Measurements from ENCODE around the gene NMUR1. TPM values are rescaled to one million over a fixed set of nuclear protein-coding genes. Genes with fewer than 3 reads are reported as not detected.

The NMUR1 gene
- polyA plus RNA-seq, 1 donor (not counting 4 experiments of a cell fraction or from before 2014, with no cell fraction given) = not detected

- Histone ChIP-seq H4K20me1 (ENCODE audit: control insufficient read depth, extremely low read depth, insufficient read depth, low read length) (no peaks in the 10 kb centered on the region), H3K4me2 (ENCODE audit: control insufficient read depth, extremely low read depth, insufficient read depth, low read depth, low read length) (no peak overlapping the region)
- dilution Hi-C loops (cut with MboI; ENCODE audit: extremely low pct_ligation_motif_present, low sequenced_read_pairs) = no loop called here
Observed at GRCh38 chr2:231565887-231566594, 35.8 kb upstream of the NMUR1 start.

GRCh38 chr2:231563378-231563961 is 33.2 kb upstream of the NMUR1 start:
- no peak overlapping the region for H3K4me3 ChIP-seq (ENCODE audit: control insufficient read depth in 2 of 3, extremely low read depth in 1 of 3, insufficient read depth in 2 of 3, low read depth in 1 of 3, low read length in 3 of 3)
- TF ChIP-seq CTCF (optimal IDR thresholded peaks at IDR 0.05 in 1 of 3, IDR thresholded peaks at IDR 0.05 in 1 of 3, conservative IDR thresholded peaks at IDR 0.05 in 1 of 3; ENCODE audit: extremely low read depth in 1 of 3, insufficient read depth in 2 of 3, low read length in 3 of 3) (peak; percentile 70 to 93 (median 88)), EZH2 (IDR thresholded peaks at IDR 0.05; ENCODE audit: low read length) (no peak)
- H3K4me1 ChIP-seq (ENCODE audit: control insufficient read depth, extremely low read depth, insufficient read depth, low read length) = no peaks in the 10 kb centered on the region
- H3K27me3 ChIP-seq (ENCODE audit: control insufficient read depth, extremely low read depth, insufficient read depth, low read length) = no peaks in the 10 kb centered on the region
- FAIRE-seq = peak; percentile 89
- no peak overlapping the region for H3K9ac ChIP-seq (ENCODE audit: control insufficient read depth, extremely low read depth, insufficient read depth, low read length)
- H2AFZ ChIP-seq (ENCODE audit: control insufficient read depth, low read length) = no peak overlapping the region
- no peaks in the 10 kb centered on the region for H3K79me2 ChIP-seq (ENCODE audit: control insufficient read depth, insufficient read depth, low read length)
- no peaks in the 10 kb centered on the region for H3K36me3 ChIP-seq (ENCODE audit: control insufficient read depth in 2 of 2, extremely low read depth in 1 of 2, insufficient read depth in 2 of 2, low read length in 2 of 2)
- H3K9me1 ChIP-seq (ENCODE audit: control insufficient read depth, extremely low read depth, insufficient read depth, low read length) = no peaks in the 10 kb centered on the region
- H4K20me1 ChIP-seq (ENCODE audit: control insufficient read depth, extremely low read depth, insufficient read depth, low read length) = no peaks in the 10 kb centered on the region
- no peak overlapping the region for H3K27ac ChIP-seq (ENCODE audit: control insufficient read depth, insufficient read depth, low read length)
- H3K4me2 ChIP-seq (ENCODE audit: control insufficient read depth, extremely low read depth, insufficient read depth, low read depth, low read length) = no peak overlapping the region
- dilution Hi-C loops (cut with MboI; ENCODE audit: extremely low pct_ligation_motif_present, low sequenced_read_pairs) = no loop called here
- H3K9me3 ChIP-seq (ENCODE audit: control insufficient read depth, low read depth, low read length) = no peaks in the 10 kb centered on the region
- peak; percentile 28 for DNase-seq (ENCODE audit: low read depth, low spot score)

More at GRCh38 chr2:231565887-231566594, 35.8 kb upstream of the NMUR1 start:
- DNase-seq (ENCODE audit: low read depth, low spot score) = no peak
- H3K79me2 ChIP-seq (ENCODE audit: control insufficient read depth, insufficient read depth, low read length) = no peaks in the 10 kb centered on the region
- no peaks in the 10 kb centered on the region for H3K36me3 ChIP-seq (ENCODE audit: control insufficient read depth in 2 of 2, extremely low read depth in 1 of 2, insufficient read depth in 2 of 2, low read length in 2 of 2)
- H3K9me1 ChIP-seq (ENCODE audit: control insufficient read depth, extremely low read depth, insufficient read depth, low read length) = no peaks in the 10 kb centered on the region
- TF ChIP-seq CTCF (optimal IDR thresholded peaks at IDR 0.05 in 1 of 3, IDR thresholded peaks at IDR 0.05 in 1 of 3, conservative IDR thresholded peaks at IDR 0.05 in 1 of 3; ENCODE audit: extremely low read depth in 1 of 3, insufficient read depth in 2 of 3, low read length in 3 of 3) = no peak
- no peak for TF ChIP-seq EZH2 (IDR thresholded peaks at IDR 0.05; ENCODE audit: low read length)
- no peak overlapping the region for H3K27ac ChIP-seq (ENCODE audit: control insufficient read depth, insufficient read depth, low read length)
- no peak overlapping the region for H3K9ac ChIP-seq (ENCODE audit: control insufficient read depth, extremely low read depth, insufficient read depth, low read length)
- FAIRE-seq = no peak
- H2AFZ ChIP-seq (ENCODE audit: control insufficient read depth, low read length) = no peak overlapping the region
- H3K4me1 ChIP-seq (ENCODE audit: control insufficient read depth, extremely low read depth, insufficient read depth, low read length) = no peaks in the 10 kb centered on the region
- H3K9me3 ChIP-seq (ENCODE audit: control insufficient read depth, low read depth, low read length) = no peaks in the 10 kb centered on the region
- H3K27me3 ChIP-seq (ENCODE audit: control insufficient read depth, extremely low read depth, insufficient read depth, low read length) = no peaks in the 10 kb centered on the region
- H3K4me3 ChIP-seq (ENCODE audit: control insufficient read depth in 2 of 3, extremely low read depth in 1 of 3, insufficient read depth in 2 of 3, low read depth in 1 of 3, low read length in 3 of 3) = no peak overlapping the region

Measured in keratinocyte (primary cell).